NCI-H2196 treated with DMSO at 0.1 percent for 48 hours (cell line): ENCODE measurements around the gene CCDC169.
A peak's percentile ranks its signal among the peaks of the same experiment; 100 is the strongest.
"Not testable (repeated sequence)": the region's sequence is repeated elsewhere in the genome, so short reads cannot be mapped to it uniquely, and the experiment has no call there.

Source experiments
- DNase-seq: peaks from one replicate; lab custom pipeline; 2025; ENCODE audit not compliant: unreplicated experiment; lab: John Stamatoyannopoulos, UW

The CCDC169 gene

DNA sequence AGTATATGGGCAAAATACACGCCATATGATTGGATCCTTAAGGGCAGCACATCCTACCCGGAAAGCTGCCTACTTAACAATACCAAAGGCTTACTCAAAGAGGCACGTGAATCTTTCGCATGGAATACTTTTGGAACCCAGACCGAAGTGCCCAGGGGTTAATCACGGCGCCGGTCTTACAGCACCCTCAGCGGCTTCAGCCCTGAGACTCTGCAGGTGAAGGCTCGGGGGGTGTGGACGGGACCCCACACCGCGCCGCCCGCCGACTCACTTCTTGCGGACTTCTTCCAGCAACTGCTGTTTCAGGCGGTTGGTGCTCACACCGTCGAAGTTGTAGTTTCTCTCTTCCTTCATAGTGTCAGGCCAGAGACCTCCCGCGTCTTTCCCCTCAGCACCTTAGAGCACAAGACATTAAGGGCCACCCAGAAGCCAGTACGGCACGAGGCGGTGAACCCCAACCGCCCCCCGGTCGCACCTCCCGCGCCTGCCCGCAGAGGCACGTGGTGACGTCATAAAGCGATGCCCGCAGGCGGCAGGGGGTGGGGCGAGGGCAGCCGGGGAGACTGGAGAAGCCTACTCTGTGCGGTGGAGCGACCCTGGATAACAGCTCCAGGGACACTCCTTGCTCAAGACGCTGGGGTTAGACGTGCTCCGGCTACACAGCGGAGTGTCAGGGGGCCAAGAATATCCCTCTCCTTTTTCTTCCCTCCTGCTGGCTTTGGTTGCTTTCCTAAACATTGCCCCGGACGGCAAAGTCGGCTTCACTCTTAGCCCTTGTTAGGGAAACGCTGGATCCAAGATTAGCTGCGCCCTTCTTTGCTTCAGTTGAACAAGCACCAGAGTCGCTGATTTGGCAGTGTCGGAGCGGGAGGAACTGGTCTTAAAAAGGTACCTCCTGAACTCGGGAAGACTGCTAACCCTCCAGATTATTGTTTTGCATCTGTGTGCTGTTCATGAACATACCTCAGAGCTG, at the start of gene CCDC169:
Gene CCDC169 (minus strand): TSS at position 449 of the 973 bp plus-strand sequence. CDS start 95 bp downstream, at position 354.
- no peak for DNase-seq

- peak; percentile 57 for DNase-seq
Observed at GRCh38 chr13:36346222-36347083, 48.8 kb upstream of the CCDC169 start, which contains the start of gene SPART. Gene SPART, minus strand, starts transcription at chr13:36346394. Its CDS starts 10,564 bp downstream, at chr13:36335830.

DNA sequence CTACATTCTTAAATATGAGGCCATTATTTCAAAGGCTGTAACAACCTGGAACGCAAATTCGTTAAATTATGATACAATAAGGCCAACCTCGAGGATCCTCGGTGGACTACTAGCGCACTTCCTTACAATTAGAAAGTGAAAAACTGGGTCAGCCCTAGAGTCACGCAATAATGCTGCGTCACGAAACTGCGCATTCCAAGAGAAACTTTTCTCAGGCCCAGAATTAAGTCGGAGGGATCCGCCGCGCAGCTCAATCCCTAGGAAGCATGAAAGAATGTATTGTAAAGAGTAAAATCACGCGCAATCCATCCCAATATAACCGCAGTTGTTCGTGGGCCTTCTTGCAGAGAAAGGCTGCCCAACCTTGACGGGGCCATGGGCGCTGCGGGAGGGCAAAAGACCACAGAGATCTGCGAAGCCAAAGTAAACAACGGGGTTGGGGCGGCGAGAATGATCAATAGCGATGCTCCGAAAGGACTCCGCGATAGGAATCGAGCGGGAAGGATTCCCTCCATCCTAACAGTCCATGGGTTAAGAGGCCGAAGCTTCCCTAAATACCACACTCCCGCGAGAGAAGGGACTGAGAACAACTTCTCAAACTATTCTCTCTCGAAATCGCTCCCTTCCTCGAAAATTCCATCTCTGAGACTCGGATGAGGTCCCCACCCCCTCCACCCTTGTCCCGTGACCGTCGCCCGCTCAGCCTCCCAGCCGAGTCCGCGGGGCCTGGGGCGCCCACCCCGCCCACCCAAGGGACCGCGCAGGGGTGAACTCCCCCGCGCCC, 48.0 kb upstream of the CCDC169 start:
- no peak for DNase-seq

DNA sequence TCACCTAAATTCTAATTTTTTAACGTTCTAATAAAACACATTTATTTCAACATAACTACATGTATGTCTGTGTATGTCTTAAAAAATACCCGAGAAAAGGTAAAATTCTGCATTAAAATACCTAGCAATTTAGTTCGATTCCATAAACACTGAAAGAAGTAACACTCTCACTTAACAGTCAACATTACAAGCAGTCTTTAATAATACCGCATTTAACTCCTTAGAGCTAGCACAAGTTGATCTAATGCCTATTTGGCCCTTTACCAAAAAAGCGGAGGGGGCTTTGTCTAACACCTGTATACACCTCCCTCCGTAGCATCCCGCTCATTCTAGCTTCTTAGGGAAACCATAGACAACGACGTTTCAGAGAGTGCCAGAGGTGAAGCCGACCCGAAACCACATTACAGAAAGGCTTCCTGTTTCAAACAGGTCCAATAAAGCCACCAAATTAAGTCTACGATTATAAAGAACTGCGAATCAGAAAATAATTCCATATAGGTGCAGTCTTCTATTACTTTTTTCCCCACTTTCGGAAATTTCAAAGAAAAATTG, 47.3 kb upstream of the CCDC169 start:
- no peak for DNase-seq

DNA sequence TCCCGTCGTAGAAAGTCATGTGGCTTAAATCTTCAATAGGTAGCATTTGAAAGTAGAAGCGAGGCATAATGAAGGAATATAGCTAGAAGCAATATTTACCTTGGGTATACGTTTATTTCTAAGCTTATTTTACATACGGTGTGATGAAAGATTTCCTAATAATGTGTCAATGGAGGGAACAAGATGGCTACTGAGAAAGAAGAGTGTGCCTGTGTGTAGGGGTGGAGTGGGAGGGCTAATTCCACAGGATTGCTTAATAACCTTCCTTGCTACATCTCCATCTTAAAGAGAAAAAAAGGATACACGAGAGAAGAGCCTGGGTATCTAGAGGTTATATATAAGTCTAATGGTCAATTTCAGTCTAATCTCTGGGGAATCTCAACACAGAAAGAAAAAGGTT, 46.6 kb upstream of the CCDC169 start:
- DNase-seq, result no peak

DNA sequence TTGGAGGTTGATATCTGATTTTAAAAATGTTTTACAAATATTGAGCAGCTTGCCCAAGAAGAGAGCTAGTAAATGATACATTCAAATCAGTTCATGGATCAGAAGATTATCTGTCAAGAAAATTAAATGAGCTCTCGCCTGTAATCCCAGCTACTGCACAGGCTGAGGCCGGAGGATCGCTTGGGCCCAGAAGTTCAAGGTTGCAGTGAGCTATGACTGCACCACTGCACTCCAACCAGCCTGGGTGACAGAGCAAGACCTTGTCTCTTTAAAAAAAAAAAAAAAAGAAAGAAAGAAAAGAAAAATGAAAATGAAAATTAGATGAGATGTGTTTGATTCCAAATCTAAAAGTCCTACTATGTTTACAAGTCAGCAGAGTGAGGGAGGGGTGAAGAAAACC, 46.2 kb upstream of the CCDC169 start:
- DNase-seq, result no peak

GRCh38 chr13:36342715-36343114, 45.1 kb upstream of the CCDC169 start:
- no peak for DNase-seq

- no peak for DNase-seq
Observed at GRCh38 chr13:36341718-36342117, 44.1 kb upstream of the CCDC169 start.

DNA sequence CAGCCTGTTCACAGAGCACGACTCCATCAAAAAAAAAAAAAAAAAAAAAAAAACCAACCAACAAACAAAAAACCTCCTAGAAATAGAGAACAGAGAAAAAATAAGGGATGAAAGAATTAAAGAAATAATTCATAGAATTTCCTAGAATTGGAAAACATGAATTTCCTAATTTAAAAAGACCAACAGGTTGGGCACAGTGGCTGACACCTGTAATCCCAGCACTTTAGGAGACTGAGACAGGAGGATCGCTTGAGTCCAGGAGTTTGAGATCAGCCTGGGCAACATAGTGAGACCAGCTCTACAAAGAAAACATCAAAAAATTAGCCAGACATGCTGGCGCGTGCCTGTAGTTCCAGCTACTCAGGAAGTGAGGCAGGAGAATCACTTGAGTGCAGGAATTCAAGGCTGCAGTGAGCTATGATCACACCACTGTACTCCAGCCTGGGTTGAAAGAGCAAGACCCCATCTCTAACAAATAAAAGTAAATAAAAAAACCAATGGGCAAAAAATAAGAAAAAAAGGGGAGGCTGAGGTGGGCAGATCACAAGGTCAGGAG, 42.1 kb upstream of the CCDC169 start:
- no peak for DNase-seq

DNA sequence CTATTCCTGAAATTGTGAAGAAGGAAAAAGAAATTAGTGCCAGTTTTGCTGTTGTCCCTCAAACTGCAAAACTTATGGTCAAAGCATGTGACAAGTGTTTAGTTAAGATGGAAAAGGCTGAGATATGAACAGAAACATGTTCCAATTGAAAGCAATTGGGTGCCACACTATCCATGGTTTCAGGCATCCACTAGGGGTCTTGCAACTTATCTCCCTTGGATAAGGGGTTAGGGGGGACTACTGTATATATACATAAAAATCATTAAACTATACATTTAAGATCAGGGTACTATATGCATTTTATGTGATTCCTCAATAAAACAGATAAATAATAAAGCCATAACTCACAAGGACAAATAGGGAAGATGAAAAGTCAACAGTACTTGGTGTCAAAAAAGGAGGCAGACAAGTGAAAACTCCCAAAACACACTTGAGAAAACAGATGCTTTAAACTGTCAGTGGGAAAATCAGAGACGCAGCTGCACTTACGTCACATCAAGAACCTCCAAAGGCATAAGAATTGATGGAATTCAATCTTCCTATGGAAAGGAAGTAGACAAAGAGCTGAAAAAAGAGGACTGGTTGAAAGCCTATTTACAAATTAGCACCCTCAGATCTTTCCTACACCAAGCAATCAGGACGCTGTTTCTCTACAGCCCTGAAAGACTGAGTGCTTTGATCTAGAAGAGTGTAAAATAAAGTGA, 40.5 kb upstream of the CCDC169 start:
- DNase-seq, result no peak

- DNase-seq, result no peak
Observed at GRCh38 chr13:36332986-36333385, 35.4 kb upstream of the CCDC169 start.

- DNase-seq, result not testable (repeated sequence)
Observed at GRCh38 chr13:36332255-36332654, 34.6 kb upstream of the CCDC169 start.

DNA sequence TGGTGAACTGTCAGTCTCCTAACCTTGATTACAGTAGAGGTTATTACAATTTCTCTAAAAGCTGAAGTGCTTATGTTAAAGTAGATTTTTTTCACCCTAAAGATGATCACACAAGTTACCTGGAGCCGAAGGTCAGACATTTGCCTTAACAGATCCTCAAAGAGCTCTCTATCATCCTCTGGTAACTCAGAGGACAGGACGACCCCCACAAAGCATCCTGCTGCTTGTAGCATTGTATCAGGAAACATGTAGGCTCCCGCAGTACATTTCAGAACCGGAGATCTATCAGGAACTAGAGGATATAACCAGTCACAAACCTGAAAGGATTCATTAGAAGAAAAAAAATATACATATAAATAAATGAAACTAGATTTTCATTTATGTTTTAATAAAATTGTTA, 33.7 kb upstream of the CCDC169 start:
- no peak for DNase-seq

GRCh38 chr13:36329361-36329760, 31.7 kb upstream of the CCDC169 start:
- DNase-seq, result no peak

- DNase-seq, result no peak
Observed at GRCh38 chr13:36328821-36329220, 31.2 kb upstream of the CCDC169 start.

GRCh38 chr13:36325912-36326311, 28.3 kb upstream of the CCDC169 start:
- DNase-seq, result no peak

- not testable (repeated sequence) for DNase-seq
Observed at GRCh38 chr13:36324881-36325280, 27.3 kb upstream of the CCDC169 start.

DNA sequence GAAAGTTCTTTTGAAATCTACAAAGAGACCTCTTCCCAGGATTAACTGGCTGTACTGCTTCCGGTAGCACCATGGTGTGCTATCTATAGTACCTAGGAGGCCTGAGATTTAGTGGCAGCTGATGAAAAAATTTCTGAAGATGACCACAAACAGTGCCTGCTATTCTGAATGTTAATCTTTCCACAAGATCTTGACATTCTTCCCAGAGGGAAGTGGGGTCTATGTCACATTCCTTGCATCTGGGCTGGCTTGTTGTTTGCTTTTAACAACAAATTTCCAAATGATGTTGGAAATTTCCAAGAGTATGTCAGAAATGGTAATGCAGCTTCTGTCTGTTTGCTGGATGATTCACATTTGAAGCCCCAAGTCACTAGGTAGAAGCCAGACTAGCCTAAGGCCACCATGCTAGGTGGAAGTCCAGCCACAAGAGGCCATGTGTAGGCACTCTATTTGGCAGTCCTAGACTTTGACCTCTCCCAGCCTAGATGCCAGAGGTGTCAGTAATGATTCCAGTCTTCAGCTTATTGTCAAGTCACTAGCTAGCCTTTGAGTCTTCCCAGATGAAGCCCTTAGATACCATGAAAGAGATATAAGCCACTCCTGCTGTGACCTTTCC, 26.4 kb upstream of the CCDC169 start:
- no peak for DNase-seq

GRCh38 chr13:36323408-36323807, 25.8 kb upstream of the CCDC169 start:
- DNase-seq, result no peak
